Adrenal gland (tissue), 12 donors: ENCODE data around the gene XNDC1N. TPM values are rescaled to one million over a fixed set of nuclear protein-coding genes. Genes with fewer than 3 reads are reported as not detected.
"Not testable (repeated sequence)": the region's sequence is repeated elsewhere in the genome, so short reads cannot be mapped to it uniquely, and the experiment has no call there.

Source experiments
- DNase-seq, 7 donors: peaks; one replicate each; pipeline ENCODE4 v3.0.0-alpha.2; 2019 to 2020
- H3K27ac ChIP-seq, 5 donors: fragments of 200-600 bp; sonication (generic) in 4 of 5; 1 replicate in 3 of 5; 2 replicates in 2 of 5; pipeline versions ENCODE4 v1.5.1 to v1.8.0; 2016 to 2020; ENCODE audit warnings: mild to moderate bottlenecking in 1 of 5
- H3K27me3 ChIP-seq: fragments of 200-600 bp; 2 replicates; pipeline ENCODE4 v1.8.0; 2021
- H3K36me3 ChIP-seq, 2 donors: fragments of 200-600 bp; replicated peaks in 1 of 2; 1 replicate in 1 of 2; 2 replicates in 1 of 2; pipeline versions ENCODE4 v1.5.1 to v1.8.0; 2018 to 2022
- H3K4me1 ChIP-seq, 2 donors: fragments of 200-600 bp; replicated peaks in 1 of 2; 1 replicate in 1 of 2; 2 replicates in 1 of 2; pipeline versions ENCODE4 v1.5.1 to v1.8.0; 2018 to 2021
- H3K4me3 ChIP-seq, 4 donors: fragments of 200-600 bp; sonication (generic) in 3 of 4; one replicate each; pipeline ENCODE4 v1.5.1; 2016 to 2018
- H3K9me3 ChIP-seq, 3 donors: fragments of 200-600 bp; sonication (generic) in 1 of 3; replicated peaks in 1 of 3; 1 replicate in 2 of 3; 2 replicates in 1 of 3; pipeline versions ENCODE4 v1.5.1 to v1.8.0; 2016 to 2021
- POLR2A ChIP-seq, 2 donors: fragments of 450-650 bp; IDR thresholded peaks; one replicate each; pipeline ENCODE4 v1.6.1; 2017; ENCODE audit warnings: antibody characterized with exemption in 2 of 2, mild to moderate bottlenecking in 2 of 2, moderate library complexity in 1 of 2
- WGBS, 4 donors: extraction: QIAGEN DNeasy Blood & Tissue Kit in 2 of 4; methylation state at CpG; one replicate each; pipeline versions ENCODE4 v1.1.5 to v1.1.7; 2013 to 2017; 5-methylcytosine and 5-hydroxymethylcytosine counted together
- intact Hi-C, 2 donors: fragments of 100-400 bp; cut with DNase I; formaldehyde crosslinking; loops; one replicate each; pipeline versions ENCODE4 v1.14.1 to v1.15.0; 2022 to 2023
- polyA plus RNA-seq, 3 donors: library from polyadenylated mRNA; stranded (reverse); fragments of 200-250 nt in 2 of 3; fragments of 350-450 nt in 1 of 3; fragmentation: Illumina TruSeq in 1 of 3; extraction: RNeasy Lipid Tissue Mini Kit (QIAGEN cat#74804) in 1 of 3; gene quantifications; one replicate each; pipeline ENCODE4 v1.2.3, GENCODE V29; 2013 to 2014
- total RNA-seq, 9 donors: library from RNA; depleted of rRNA in 4 of 9; stranded (reverse); fragments of >200 nt in 4 of 9; fragments of 120-200 nt in 1 of 9; fragmentation: NEBNext Ultra II Directional in 1 of 9; extraction: Animal tissue kit (Norgen Biotek cat#: 25700) in 1 of 9; gene quantifications; one replicate each; pipeline versions ENCODE4 v1.1.0 to v1.2.4, GENCODE V29; 2013 to 2023
- TF ChIP-seq, protein P1 (sequence below), 6 experiments: fragments of 450-650 bp in 4 of 6; fragments of 200-600 bp in 2 of 6; sonication (generic) in 1 of 6; IDR thresholded peaks; 1 replicate in 5 of 6; 2 replicates in 1 of 6; pipeline versions ENCODE4 v1.5.1 to v1.8.0; 2016 to 2021; ENCODE audit warnings: antibody characterized with exemption in 6 of 6, mild to moderate bottlenecking in 2 of 6, moderate library complexity in 1 of 6
- donor health status: healthy with polysubstance abuse.
- donor health status: Bipolar disorder and iron deficiency.
- donor health status: DM: yes; HTN: yes; CAD: no.
- donor health status: DM: no; HTN: no; CAD: no.
- donor health status: DM: no; HTN: no; CAD: no.
- donor health status: DM: yes; HTN: yes; CAD: no.

The XNDC1N gene
- total and polyA plus RNA-seq, 12 donors: 2.2 to 11.1 (median 5.9) TPM

DNA sequence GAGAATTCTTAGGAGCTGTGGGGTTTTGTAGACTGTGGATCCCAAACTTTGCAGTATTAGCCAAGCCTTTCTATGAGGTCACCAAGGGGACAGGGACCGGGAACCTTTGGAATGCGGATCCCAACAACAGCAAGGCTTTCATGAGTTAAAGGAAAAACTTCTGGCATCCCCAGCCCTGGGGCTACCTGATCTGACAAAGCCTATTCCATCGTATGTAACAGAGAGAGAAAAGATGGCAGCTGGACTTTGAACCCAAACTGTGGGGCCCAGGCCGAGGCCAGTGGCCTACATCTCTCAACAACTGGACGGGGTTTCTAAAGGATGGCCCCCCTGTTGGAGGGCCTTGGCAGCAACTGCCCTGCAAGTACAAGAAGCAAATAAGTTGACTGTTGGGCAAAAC, 17.6 kb downstream of the XNDC1N start:
- H3K4me1 ChIP-seq, H3K4me3 ChIP-seq, H3K27ac ChIP-seq, DNase-seq, H3K9me3 ChIP-seq, intact Hi-C loops, H3K27me3 ChIP-seq: not testable (repeated sequence)
- peaks cover 0 to 19% of the 10 kb centered on the region in 2 donors for H3K36me3 ChIP-seq
- 86 to 96% (median 91%) methylated on average over 4 to 5 of the region's 5 CpGs for WGBS, 4 donors

DNA sequence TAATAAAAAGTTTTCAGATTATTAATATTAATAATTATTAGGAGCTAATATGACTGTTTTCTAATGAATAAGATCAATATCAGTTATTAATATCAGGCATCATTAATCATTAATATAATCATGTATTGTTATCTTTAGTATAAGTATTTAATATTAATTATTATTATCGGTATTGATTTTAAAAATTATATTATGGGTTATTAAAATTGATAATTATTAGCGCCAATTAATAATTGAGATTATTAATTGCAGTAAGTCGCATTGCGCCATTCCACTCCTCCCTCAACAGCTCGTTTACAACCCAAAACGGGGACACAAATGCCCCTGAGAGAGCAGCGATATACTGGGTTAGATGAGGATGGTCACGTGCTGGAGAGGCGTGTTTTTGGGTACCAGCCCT, 20.2 kb downstream of the XNDC1N start:
- Histone ChIP-seq H3K4me1 (no peaks in the 10 kb centered on the region), H3K27me3 (no peaks in the 10 kb centered on the region), H3K27ac (no peak overlapping the region), H3K4me3 (no peak overlapping the region), H3K36me3 (no peaks in the 10 kb centered on the region), H3K9me3 (no peaks in the 10 kb centered on the region)
- DNase-seq: no peak
- intact Hi-C loops: no loop called here
- 84 to 86% (median 85%) methylated on average over 9 of the region's 9 CpGs for WGBS, 4 donors
- TF ChIP-seq POLR2A (IDR thresholded peaks at IDR 0.05): no peak
- TF ChIP-seq, protein P1, sequence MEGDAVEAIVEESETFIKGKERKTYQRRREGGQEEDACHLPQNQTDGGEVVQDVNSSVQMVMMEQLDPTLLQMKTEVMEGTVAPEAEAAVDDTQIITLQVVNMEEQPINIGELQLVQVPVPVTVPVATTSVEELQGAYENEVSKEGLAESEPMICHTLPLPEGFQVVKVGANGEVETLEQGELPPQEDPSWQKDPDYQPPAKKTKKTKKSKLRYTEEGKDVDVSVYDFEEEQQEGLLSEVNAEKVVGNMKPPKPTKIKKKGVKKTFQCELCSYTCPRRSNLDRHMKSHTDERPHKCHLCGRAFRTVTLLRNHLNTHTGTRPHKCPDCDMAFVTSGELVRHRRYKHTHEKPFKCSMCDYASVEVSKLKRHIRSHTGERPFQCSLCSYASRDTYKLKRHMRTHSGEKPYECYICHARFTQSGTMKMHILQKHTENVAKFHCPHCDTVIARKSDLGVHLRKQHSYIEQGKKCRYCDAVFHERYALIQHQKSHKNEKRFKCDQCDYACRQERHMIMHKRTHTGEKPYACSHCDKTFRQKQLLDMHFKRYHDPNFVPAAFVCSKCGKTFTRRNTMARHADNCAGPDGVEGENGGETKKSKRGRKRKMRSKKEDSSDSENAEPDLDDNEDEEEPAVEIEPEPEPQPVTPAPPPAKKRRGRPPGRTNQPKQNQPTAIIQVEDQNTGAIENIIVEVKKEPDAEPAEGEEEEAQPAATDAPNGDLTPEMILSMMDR (IDR thresholded peaks at IDR 0.05): no peak

DNA sequence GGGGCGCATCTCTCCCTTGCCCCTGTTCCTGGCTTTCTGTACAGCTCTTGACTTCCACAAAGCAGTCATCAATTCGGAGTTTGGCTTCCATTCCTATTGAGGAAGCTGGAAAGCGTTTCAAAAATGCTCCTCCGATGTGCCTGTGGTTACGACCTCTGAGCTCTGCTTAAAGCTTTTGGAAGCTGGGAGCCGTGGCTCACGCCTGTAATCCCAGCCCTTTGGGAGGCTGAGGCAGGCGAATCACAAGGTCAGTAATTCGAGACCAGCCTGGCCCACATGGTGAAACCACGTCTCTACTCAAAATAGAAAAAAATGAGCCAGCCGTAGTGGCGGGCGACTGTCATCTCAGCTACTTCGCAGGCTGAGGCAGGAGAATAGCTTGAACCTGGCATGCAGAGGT, 27.3 kb downstream of the XNDC1N start:
- H3K36me3 ChIP-seq: not testable (repeated sequence)

DNA sequence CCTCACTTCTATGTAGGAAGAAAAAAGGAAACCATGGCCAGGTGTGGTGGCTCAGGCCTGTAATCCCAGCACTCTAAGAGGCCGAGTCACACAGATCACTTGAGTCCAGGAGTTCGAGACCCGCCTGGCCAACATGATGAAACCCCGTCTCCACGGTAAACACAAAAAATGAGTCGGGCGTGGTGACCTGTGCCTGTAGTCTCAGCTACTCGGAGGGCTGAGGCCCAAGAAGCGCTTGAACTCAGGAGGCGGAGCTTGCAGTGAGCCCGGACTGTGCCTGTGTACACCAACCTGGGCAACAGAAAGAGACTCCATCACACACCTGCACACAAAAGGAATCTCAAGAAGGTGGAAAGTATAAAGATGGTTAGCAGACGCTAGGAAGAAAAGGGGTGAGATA, 32.4 kb downstream of the XNDC1N start:
- H3K4me1 ChIP-seq: no peaks in the 10 kb centered on the region
- no peaks in the 10 kb centered on the region for H3K27me3 ChIP-seq
- no peak overlapping the region for H3K4me3 ChIP-seq
- H3K9me3 ChIP-seq: no peaks in the 10 kb centered on the region
- H3K36me3 ChIP-seq: no peaks in the 10 kb centered on the region
- no peak overlapping the region for H3K27ac ChIP-seq
- no peak for DNase-seq
- 90 to 97% (median 94%) methylated on average over 12 of the region's 12 CpGs for WGBS, 4 donors
- TF ChIP-seq, protein P1 (IDR thresholded peaks at IDR 0.05): no peak
- no peak for TF ChIP-seq POLR2A (IDR thresholded peaks at IDR 0.05)
- intact Hi-C loops: no loop called here

More for the DNA sequence above, 27.3 kb downstream of the XNDC1N start:
- H3K4me1 ChIP-seq, H3K27ac ChIP-seq, DNase-seq, H3K9me3 ChIP-seq, H3K4me3 ChIP-seq, intact Hi-C loops, H3K27me3 ChIP-seq: not testable (repeated sequence)
- 84 to 90% (median 86%) methylated on average over 14 of the region's 14 CpGs for WGBS, 4 donors

DNA sequence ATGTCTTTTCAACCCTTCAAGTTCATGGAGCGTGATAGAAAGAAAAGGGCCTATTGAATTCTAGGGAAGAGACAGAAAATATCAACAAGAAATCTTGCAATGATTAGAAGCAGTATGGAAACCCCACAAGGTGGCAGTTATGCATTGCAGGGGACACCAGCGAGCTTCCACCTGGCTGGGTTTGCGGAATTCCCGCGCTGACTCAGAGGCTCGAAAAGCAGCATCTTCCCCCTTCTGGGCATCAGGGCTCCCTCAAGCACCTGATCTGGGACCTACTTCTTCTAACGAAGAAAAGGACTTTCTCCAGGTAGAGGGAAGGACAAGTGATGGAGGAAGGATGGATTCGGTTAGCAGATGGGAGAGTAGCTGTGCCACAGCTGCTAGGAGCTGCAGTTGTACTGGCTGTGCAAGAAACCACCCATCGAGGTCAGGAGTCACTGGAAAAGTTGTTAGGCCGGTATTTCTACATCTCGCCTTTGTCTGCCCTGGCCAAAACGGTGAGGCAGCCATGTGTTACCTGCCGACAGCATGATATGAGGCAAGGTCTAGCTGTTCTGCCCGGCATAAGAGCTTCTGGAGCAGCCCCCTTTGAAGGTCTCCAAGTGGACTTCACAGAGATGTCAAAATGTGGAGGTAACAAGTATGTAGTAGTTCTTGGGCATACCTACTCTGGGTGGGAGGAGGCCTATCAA, 39.1 kb downstream of the XNDC1N start:
- H3K27ac ChIP-seq, H3K4me3 ChIP-seq, H3K27me3 ChIP-seq, H3K9me3 ChIP-seq, DNase-seq, intact Hi-C loops, H3K4me1 ChIP-seq, H3K36me3 ChIP-seq: not testable (repeated sequence)
- 93 to 98% (median 95%) methylated on average over 12 to 14 of the region's 14 CpGs for WGBS, 4 donors

DNA sequence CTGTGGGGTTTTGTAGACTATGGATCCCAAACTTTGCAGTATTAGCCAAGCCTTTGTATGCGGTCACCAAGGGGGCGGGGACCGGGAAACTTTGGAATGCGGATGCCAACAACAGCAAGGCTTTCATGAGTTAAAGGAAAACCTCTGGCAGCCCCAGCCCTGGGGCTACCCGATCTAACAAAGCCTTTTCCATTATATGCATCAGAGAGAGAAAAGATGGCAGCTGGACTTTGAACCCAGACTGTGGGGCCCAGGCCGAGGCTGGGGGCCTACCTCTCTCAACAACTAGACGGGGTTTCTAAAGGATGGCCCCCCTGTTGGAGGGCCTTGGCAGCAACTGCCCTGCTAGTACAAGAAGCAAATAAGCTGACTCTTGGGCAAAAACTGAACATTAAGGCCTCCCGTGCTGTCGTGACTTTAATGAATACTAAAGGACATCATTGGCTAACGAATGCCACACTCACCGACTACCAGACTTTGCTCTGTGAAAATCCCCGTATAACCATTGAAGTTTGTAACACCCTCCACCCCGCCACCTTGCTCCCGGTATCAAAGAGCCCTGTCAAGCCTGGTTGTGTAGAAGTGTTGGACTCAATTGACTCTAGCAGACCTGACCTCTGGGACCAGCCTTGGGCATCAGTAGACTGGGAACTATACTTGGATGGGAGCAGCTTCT, 39.9 kb downstream of the XNDC1N start:
- H3K4me3 ChIP-seq, DNase-seq, H3K4me1 ChIP-seq, H3K27me3 ChIP-seq, H3K36me3 ChIP-seq, H3K27ac ChIP-seq, H3K9me3 ChIP-seq, intact Hi-C loops: not testable (repeated sequence)
- 87 to 97% (median 94%) methylated on average over 12 to 14 of the region's 14 CpGs for WGBS, 4 donors

DNA sequence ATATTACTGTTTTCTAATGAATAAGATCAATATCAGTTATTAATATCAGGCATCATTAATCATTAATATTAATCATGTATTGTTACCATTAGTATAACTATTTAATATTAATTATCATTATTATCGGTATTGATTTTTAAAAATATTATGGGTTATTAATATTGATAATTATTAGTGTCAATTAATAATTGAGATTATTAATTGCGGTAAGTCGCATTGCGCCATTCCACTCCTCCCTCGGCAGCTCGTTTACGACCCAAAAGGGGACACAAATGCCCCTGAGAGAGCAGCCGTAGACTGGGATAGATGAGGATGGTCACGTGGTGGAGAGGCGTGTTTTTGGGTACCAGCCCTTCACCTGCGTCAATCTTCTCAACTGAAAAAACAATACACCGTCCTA, 42.6 kb downstream of the XNDC1N start:
- H3K4me1 ChIP-seq, DNase-seq, H3K9me3 ChIP-seq, intact Hi-C loops, H3K27ac ChIP-seq, H3K36me3 ChIP-seq, H3K27me3 ChIP-seq, H3K4me3 ChIP-seq: not testable (repeated sequence)
- 96 to 97% (median 97%) methylated on average over 12 of the region's 12 CpGs for WGBS, 4 donors
